IMR-90 (cell line): Measurements from ENCODE around the gene PCSK6. TPM values are rescaled to one million over a fixed set of nuclear protein-coding genes. Genes with fewer than 3 reads are reported as not detected.

Experiments
- ATAC-seq: fragments of 200-7000 bp; cut with Tn5 transposase; 2 replicates; pipeline ENCODE4 v1.9.1; 2020; ENCODE audit warnings: low read depth, mild to moderate bottlenecking, moderate library complexity
- BruUV-seq: library from RNA; stranded (reverse); fragments of 400-500 nt; replicated peaks from 2 replicates; lab custom pipeline; 2021; lab: Mats Ljungman, UMichigan
- CTCF ChIA-PET: fragments of 300-600 bp; formaldehyde crosslinking; extraction: SDS; loops from one replicate; lab custom pipeline; 2021; ENCODE audit warnings: antibody characterized with exemption; lab: Yijun Ruan, JAX
- POLR2A ChIA-PET: fragments of 300-600 bp; sonication (Branson Sonifier 250); formaldehyde crosslinking; loops from one replicate; lab custom pipeline; 2022; ENCODE audit warnings: antibody characterized with exemption; ENCODE audit not compliant: unreplicated experiment; lab: Charles Lee
- DNase-seq: peaks from one replicate; pipeline ENCODE4 v3.0.0; 2013
- H2AFZ ChIP-seq: replicated peaks from 2 replicates; pipeline ENCODE3; 2013; ENCODE audit warnings: low read length, mild to moderate bottlenecking; ENCODE audit not compliant: poor library complexity
- H2AK5ac ChIP-seq: 2 replicates; pipeline ENCODE4 v1.6.1; 2013; ENCODE audit warnings: low read depth, low read length, inconsistent platforms
- H2AK9ac ChIP-seq: replicated peaks from 2 replicates; pipeline ENCODE3; 2013; ENCODE audit warnings: mild to moderate bottlenecking, low read depth, low read length, moderate library complexity; ENCODE audit not compliant: poor library complexity
- H2BK120ac ChIP-seq: 2 replicates; pipeline ENCODE4 v1.6.1; 2013; ENCODE audit warnings: low read depth, low read length, inconsistent platforms
- H2BK15ac ChIP-seq: 3 replicates; pipeline ENCODE4 v1.6.1; 2013; ENCODE audit warnings: low read depth, low read length, inconsistent platforms
- H2BK20ac ChIP-seq: 2 replicates; pipeline ENCODE4 v1.6.1; 2013; ENCODE audit warnings: low read depth, mild to moderate bottlenecking, inconsistent platforms, low read length, moderate library complexity
- H2BK5ac ChIP-seq: 2 replicates; pipeline ENCODE4 v1.6.1; 2013; ENCODE audit warnings: mild to moderate bottlenecking, low read depth, low read length, inconsistent platforms; ENCODE audit not compliant: poor library complexity, severe bottlenecking
- H3K14ac ChIP-seq: replicated peaks from 2 replicates; pipeline ENCODE4 v1.6.1; 2013; ENCODE audit warnings: low read depth, low read length, inconsistent platforms
- H3K18ac ChIP-seq: 2 replicates; pipeline ENCODE4 v1.6.1; 2013; ENCODE audit warnings: low read depth, low read length, control low read depth
- H3K23ac ChIP-seq: 2 replicates; pipeline ENCODE4 v1.6.1; 2013; ENCODE audit warnings: low read depth, low read length, inconsistent platforms
- H3K27ac ChIP-seq: 2 replicates; pipeline ENCODE4 v1.5.1; 2013; ENCODE audit warnings: mild to moderate bottlenecking, control low read depth, low read length; ENCODE audit not compliant: insufficient read depth
- H3K27me3 ChIP-seq: 2 replicates; pipeline ENCODE4 v1.6.1; 2013; ENCODE audit warnings: low read length; ENCODE audit not compliant: control insufficient read depth, insufficient read depth
- H3K36me3 ChIP-seq: 2 replicates; pipeline ENCODE4 v1.6.1; 2013; ENCODE audit warnings: low read length, mixed read lengths; ENCODE audit not compliant: control insufficient read depth, insufficient read depth
- H3K4ac ChIP-seq: 2 replicates; pipeline ENCODE4 v1.6.1; 2013; ENCODE audit warnings: low read depth, low read length, inconsistent platforms
- H3K4me1 ChIP-seq: 2 replicates; pipeline ENCODE4 v1.6.1; 2013; ENCODE audit warnings: low read length, mixed read lengths; ENCODE audit not compliant: control insufficient read depth, insufficient read depth
- H3K4me2 ChIP-seq: 2 replicates; pipeline ENCODE4 v1.6.1; 2013; ENCODE audit warnings: low read depth, mild to moderate bottlenecking, control low read depth, low read length, moderate library complexity
- H3K4me3 ChIP-seq: 2 replicates; pipeline ENCODE4 v1.5.1; 2013; ENCODE audit warnings: low read depth, mild to moderate bottlenecking, control low read depth, low read length, moderate library complexity; ENCODE audit not compliant: insufficient read depth
- H3K56ac ChIP-seq: 2 replicates; pipeline ENCODE4 v1.6.1; 2013; ENCODE audit warnings: low read length, inconsistent platforms; ENCODE audit not compliant: insufficient read depth; ENCODE audit errors: extremely low read depth
- H3K79me1 ChIP-seq, 2 experiments: 2 replicates each; pipeline ENCODE4 v1.6.1; 2013; ENCODE audit warnings: low read length in 2 of 2, inconsistent platforms in 1 of 2, low read depth in 1 of 2
- H3K9ac ChIP-seq: 2 replicates; pipeline ENCODE4 v1.6.1; 2013; ENCODE audit warnings: low read depth, low read length, control low read depth
- H3K9me1 ChIP-seq: 2 replicates; pipeline ENCODE4 v1.6.1; 2013; ENCODE audit warnings: low read length, inconsistent platforms; ENCODE audit not compliant: insufficient read depth
- H3K9me3 ChIP-seq: 2 replicates; pipeline ENCODE4 v1.6.1; 2013; ENCODE audit warnings: low read length; ENCODE audit not compliant: control insufficient read depth, insufficient read depth
- H4K20me1 ChIP-seq: 2 replicates; pipeline ENCODE4 v1.6.1; 2013; ENCODE audit warnings: low read length, inconsistent platforms; ENCODE audit not compliant: insufficient read depth
- H4K5ac ChIP-seq: 2 replicates; pipeline ENCODE4 v1.6.1; 2013; ENCODE audit warnings: mild to moderate bottlenecking, low read depth, low read length, control low read depth
- H4K8ac ChIP-seq, 2 experiments: 2 replicates each; pipeline ENCODE4 v1.6.1; 2013; ENCODE audit warnings: low read depth in 2 of 2, low read length in 2 of 2, control low read depth in 1 of 2, inconsistent platforms in 1 of 2
- H4K91ac ChIP-seq: 2 replicates; pipeline ENCODE4 v1.6.1; 2013; ENCODE audit warnings: low read depth, low read length, inconsistent platforms; ENCODE audit not compliant: insufficient read depth
- BHLHE40 ChIP-seq: fragments of 150-350 bp; IDR thresholded peaks from 2 replicates; pipeline ENCODE4 v1.6.1; 2016; ENCODE audit warnings: mild to moderate bottlenecking, low read depth, low read length
- CEBPB ChIP-seq: IDR thresholded peaks from 2 replicates; pipeline ENCODE4 v1.6.1; 2012; ENCODE audit warnings: low read depth, low read length, improper control_type of control experiment
- CHD1 ChIP-seq: IDR thresholded peaks from 2 replicates; pipeline ENCODE4 v1.6.1; 2012; ENCODE audit warnings: low read depth, low read length, improper control_type of control experiment
- FOS ChIP-seq: fragments of 150-350 bp; IDR thresholded peaks from 2 replicates; pipeline ENCODE4 v1.6.1; 2016; ENCODE audit warnings: low read depth, low read length
- MAFK ChIP-seq: IDR thresholded peaks from 2 replicates; pipeline ENCODE4 v1.6.1; 2012; ENCODE audit warnings: low read depth, low read length, improper control_type of control experiment
- MAZ ChIP-seq: IDR thresholded peaks from 2 replicates; pipeline ENCODE4 v1.6.1; 2012; ENCODE audit warnings: low read depth, mild to moderate bottlenecking, low read length, improper control_type of control experiment, moderate library complexity, borderline replicate concordance
- MXI1 ChIP-seq: IDR thresholded peaks from 2 replicates; pipeline ENCODE4 v1.6.1; 2012; ENCODE audit warnings: low read depth, mild to moderate bottlenecking, low read length, moderate library complexity, borderline replicate concordance
- NFE2L2 ChIP-seq: fragments of 150-350 bp; IDR thresholded peaks from 2 replicates; pipeline ENCODE4 v1.6.1; 2016; ENCODE audit warnings: low read depth, mild to moderate bottlenecking, low read length
- POLR2A ChIP-seq: IDR thresholded peaks from 2 replicates; pipeline ENCODE4 v1.6.1; 2012; ENCODE audit warnings: mild to moderate bottlenecking, low read depth, low read length
- RAD21 ChIP-seq: IDR thresholded peaks from 2 replicates; pipeline ENCODE4 v1.6.1; 2012; ENCODE audit warnings: low read length, improper control_type of control experiment
- RCOR1 ChIP-seq: IDR thresholded peaks from 2 replicates; pipeline ENCODE4 v1.6.1; 2012; ENCODE audit warnings: mild to moderate bottlenecking, low read length, improper control_type of control experiment; ENCODE audit not compliant: insufficient replicate concordance
- RFX5 ChIP-seq: IDR thresholded peaks from 2 replicates; pipeline ENCODE4 v1.8.0; 2012; ENCODE audit warnings: low read depth, mild to moderate bottlenecking, low read length, moderate library complexity
- SMC3 ChIP-seq: fragments of 150-350 bp; IDR thresholded peaks from 2 replicates; pipeline ENCODE4 v1.6.1; 2016; ENCODE audit warnings: low read depth, mild to moderate bottlenecking, antibody characterized with exemption, low read length, moderate library complexity
- USF2 ChIP-seq: fragments of 150-350 bp; IDR thresholded peaks from 2 replicates; pipeline ENCODE4 v1.6.1; 2017; ENCODE audit warnings: mild to moderate bottlenecking, antibody characterized with exemption, low read length, low read depth
- WGBS, 2 experiments: methylation state at CpG; one replicate each; pipeline versions ENCODE4 v1.1.5 to v1.1.7; 2013; ENCODE audit warnings: missing lambda C conversion rate in 2 of 2; ENCODE audit not compliant: insufficient read length in 1 of 2; ENCODE audit errors: extremely low coverage in 2 of 2; 5-methylcytosine and 5-hydroxymethylcytosine counted together
- dilution Hi-C: fragments of 300-500 bp; cut with HindIII; formaldehyde crosslinking; loops from one replicate; pipeline ENCODE4 v1.14.3; 2018; ENCODE audit warnings: low sequenced_read_pairs; ENCODE audit not compliant: unreplicated experiment
- in situ Hi-C: fragments of 300-500 bp; cut with MboI; formaldehyde crosslinking; loops from 3 replicates; pipeline ENCODE4 v1.14.3; 2019; ENCODE audit warnings: low sequenced_read_pairs, inconsistent platforms, mixed read lengths
- intact Hi-C: fragments of 100-400 bp; cut with micrococcal nuclease; formaldehyde crosslinking; loops from 2 replicates; pipeline ENCODE4 v1.10.0; 2022
- polyA plus RNA-seq, 3 experiments: library from polyadenylated mRNA; depleted of rRNA; stranded (reverse); fragments of >200 nt; gene quantifications; 2 replicates each; pipeline ENCODE4 v1.2.3, GENCODE V29; 2012; ENCODE audit warnings: low replicate concordance in 1 of 3
- total RNA-seq: library from RNA; depleted of rRNA; stranded (reverse); fragments of >200 nt; gene quantifications from 2 replicates; pipeline ENCODE4 v1.2.3, GENCODE V29; 2012
- TF ChIP-seq, protein P1 (sequence below): conservative IDR thresholded peaks from 2 replicates; pipeline ENCODE4 v1.5.1; 2012; ENCODE audit warnings: mild to moderate bottlenecking, low read depth, low read length, improper control_type of control experiment
- TF ChIP-seq, protein P2 (sequence below): fragments of 150-350 bp; IDR thresholded peaks from 2 replicates; pipeline ENCODE4 v1.6.1; 2016; ENCODE audit warnings: low read depth, mild to moderate bottlenecking, low read length, moderate library complexity, borderline replicate concordance

PCSK6 gene
- total and polyA plus RNA-seq, 2 of the 4 experiments (the other 2 are of a cell fraction) = not detected

GRCh38 chr15:101371081-101371480, 118.4 kb downstream of the PCSK6 start:
- Histone ChIP-seq H4K91ac (no peak overlapping the region), H3K56ac (no peak overlapping the region), H2BK20ac (no peak overlapping the region), H3K23ac (no peak overlapping the region), H2AK9ac (no peak overlapping the region), H3K27me3 (peaks cover 24% of the 10 kb centered on the region), H3K4me1 (no peaks in the 10 kb centered on the region), H2BK15ac (no peak overlapping the region), H4K8ac (no peak overlapping the region), H3K27ac (no peak overlapping the region), H3K79me1 (no peaks in the 10 kb centered on the region), H3K9me1 (no peaks in the 10 kb centered on the region), H3K4me2 (no peak overlapping the region), H2BK120ac (no peak overlapping the region), H4K5ac (no peak overlapping the region), H3K36me3 (no peaks in the 10 kb centered on the region), H3K18ac (no peak overlapping the region), H4K20me1 (no peaks in the 10 kb centered on the region), H3K4me3 (no peak overlapping the region), H3K9me3 (no peaks in the 10 kb centered on the region), H2AK5ac (no peak overlapping the region), H3K9ac (no peak overlapping the region), H2BK5ac (no peak overlapping the region), H2AFZ (no peak overlapping the region), H3K14ac (no peak overlapping the region), H3K4ac (no peak overlapping the region)
- POLR2A ChIA-PET = no interaction called here
- intact Hi-C loops (no loop called here), in situ Hi-C loops (no loop called here), dilution Hi-C loops (no loop called here)
- WGBS, 2 experiments = no CpG with 5 or more reads among the region's 7 CpGs
- ATAC-seq (no peak), DNase-seq (no peak)
- TF ChIP-seq MAZ (no peak), SMC3 (no peak), USF2 (no peak), FOS (no peak), POLR2A (no peak), RCOR1 (no peak), CEBPB (no peak), MAFK (no peak), CHD1 (no peak), BHLHE40 (no peak), RAD21 (no peak), RFX5 (no peak), MXI1 (no peak), NFE2L2 (no peak)
- TF ChIP-seq, protein P1, sequence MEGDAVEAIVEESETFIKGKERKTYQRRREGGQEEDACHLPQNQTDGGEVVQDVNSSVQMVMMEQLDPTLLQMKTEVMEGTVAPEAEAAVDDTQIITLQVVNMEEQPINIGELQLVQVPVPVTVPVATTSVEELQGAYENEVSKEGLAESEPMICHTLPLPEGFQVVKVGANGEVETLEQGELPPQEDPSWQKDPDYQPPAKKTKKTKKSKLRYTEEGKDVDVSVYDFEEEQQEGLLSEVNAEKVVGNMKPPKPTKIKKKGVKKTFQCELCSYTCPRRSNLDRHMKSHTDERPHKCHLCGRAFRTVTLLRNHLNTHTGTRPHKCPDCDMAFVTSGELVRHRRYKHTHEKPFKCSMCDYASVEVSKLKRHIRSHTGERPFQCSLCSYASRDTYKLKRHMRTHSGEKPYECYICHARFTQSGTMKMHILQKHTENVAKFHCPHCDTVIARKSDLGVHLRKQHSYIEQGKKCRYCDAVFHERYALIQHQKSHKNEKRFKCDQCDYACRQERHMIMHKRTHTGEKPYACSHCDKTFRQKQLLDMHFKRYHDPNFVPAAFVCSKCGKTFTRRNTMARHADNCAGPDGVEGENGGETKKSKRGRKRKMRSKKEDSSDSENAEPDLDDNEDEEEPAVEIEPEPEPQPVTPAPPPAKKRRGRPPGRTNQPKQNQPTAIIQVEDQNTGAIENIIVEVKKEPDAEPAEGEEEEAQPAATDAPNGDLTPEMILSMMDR = no peak
- TF ChIP-seq, protein P2, sequence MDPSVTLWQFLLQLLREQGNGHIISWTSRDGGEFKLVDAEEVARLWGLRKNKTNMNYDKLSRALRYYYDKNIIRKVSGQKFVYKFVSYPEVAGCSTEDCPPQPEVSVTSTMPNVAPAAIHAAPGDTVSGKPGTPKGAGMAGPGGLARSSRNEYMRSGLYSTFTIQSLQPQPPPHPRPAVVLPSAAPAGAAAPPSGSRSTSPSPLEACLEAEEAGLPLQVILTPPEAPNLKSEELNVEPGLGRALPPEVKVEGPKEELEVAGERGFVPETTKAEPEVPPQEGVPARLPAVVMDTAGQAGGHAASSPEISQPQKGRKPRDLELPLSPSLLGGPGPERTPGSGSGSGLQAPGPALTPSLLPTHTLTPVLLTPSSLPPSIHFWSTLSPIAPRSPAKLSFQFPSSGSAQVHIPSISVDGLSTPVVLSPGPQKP = no peak
- BruUV-seq = no TSS peak
- CTCF ChIA-PET = no interaction called here
